Dendritic cell treated with granulocyte-macrophage colony-stimulating factor and Interleukin-4, amounts not matched to agents 40 ng/mL and 50 ng/mL, for 4 days (primary cell): Measurements from ENCODE around the gene C14orf132.
"Not testable (repeated sequence)": the region's sequence is repeated elsewhere in the genome, so short reads cannot be mapped to it uniquely, and the experiment has no call there.

Experiments used
- H3K27ac Mint-ChIP-seq: one replicate; pipeline ENCODE4 v1.8.0; 2022; ENCODE audit warnings: mild to moderate bottlenecking, mixed read lengths
- H3K27me3 Mint-ChIP-seq: one replicate; pipeline ENCODE4 v1.8.0; 2022; ENCODE audit warnings: mild to moderate bottlenecking, mixed read lengths
- H3K36me3 Mint-ChIP-seq: one replicate; pipeline ENCODE4 v1.8.0; 2022; ENCODE audit warnings: low read depth, mixed read lengths
- H3K4me1 Mint-ChIP-seq: one replicate; pipeline ENCODE4 v1.8.0; 2022; ENCODE audit warnings: low read depth, mixed read lengths
- H3K4me3 Mint-ChIP-seq: one replicate; pipeline ENCODE4 v1.8.0; 2022; ENCODE audit warnings: mild to moderate bottlenecking, moderate library complexity, mixed read lengths
- H3K9me3 Mint-ChIP-seq: one replicate; pipeline ENCODE4 v1.8.0; 2022; ENCODE audit warnings: mixed read lengths
- intact Hi-C: fragments of 100-400 bp; cut with micrococcal nuclease; formaldehyde crosslinking; loops from one replicate; pipeline ENCODE4 v1.15.0; 2022

C14orf132 gene

DNA sequence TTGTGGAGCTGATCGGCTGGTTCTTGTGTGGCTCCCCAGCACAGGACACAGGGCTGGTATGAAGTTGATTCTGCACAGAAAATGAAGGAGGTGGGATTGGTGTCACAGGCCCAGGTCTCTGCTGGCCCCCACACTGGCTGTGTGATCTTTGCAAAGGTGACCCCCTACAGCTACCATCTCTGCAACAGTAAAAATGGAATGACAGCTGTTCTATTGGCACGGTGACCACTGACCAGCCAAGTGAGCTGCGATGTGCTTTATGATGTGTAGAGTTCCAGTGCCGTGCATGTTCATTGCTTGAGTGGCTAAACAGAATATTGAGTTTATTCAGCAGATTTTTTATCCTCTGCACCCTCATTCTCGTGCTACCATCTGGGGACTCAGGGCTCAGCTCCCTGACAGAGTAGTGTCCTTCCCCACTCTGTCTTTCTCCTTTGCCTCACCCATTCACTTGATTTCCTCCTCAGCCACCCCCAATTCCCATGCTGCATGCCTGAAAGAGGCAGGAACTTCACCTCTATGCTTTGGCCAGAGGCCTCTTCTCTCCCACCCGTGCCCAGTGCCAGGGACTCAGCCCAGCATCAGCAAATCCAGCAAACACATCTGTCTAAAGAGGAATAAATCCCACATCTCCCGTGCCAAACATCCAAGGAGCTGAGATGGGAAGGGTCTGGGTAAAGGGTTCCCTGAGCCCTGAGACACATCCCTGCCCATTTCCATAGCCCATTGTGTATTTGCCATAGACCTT is 21.2 kb downstream of the C14orf132 start:
- Mint-ChIP-seq H3K4me3 (no peak overlapping the region), H3K27ac (no peak overlapping the region), H3K4me1 (no peaks in the 10 kb centered on the region), H3K9me3 (no peaks in the 10 kb centered on the region), H3K27me3 (peaks cover 1% of the 10 kb centered on the region), H3K36me3 (no peaks in the 10 kb centered on the region)
- intact Hi-C loops = no loop called here

DNA sequence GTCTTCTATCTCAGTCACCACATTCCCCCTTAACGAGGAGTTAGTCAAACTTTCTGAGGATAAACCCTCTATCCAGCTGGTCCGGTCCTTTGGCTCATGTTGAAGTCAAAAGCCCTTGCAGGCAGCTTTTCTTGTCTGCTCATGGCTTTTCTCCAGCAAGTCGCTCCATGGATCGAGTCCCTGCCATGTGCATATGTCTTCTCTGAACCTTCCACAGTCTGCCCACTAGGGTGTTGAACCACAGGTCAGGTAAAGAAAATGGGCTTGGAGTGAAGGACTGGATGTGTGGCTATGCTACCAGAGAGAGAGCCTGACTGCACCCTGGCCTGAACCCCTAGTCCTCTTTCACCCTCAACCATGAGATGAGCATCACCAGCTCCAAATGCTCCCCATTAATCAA is 22.8 kb downstream of the C14orf132 start:
- H3K9me3 Mint-ChIP-seq = no peaks in the 10 kb centered on the region
- no peak overlapping the region for H3K4me3 Mint-ChIP-seq
- no peak overlapping the region for H3K27ac Mint-ChIP-seq
- no peaks in the 10 kb centered on the region for H3K36me3 Mint-ChIP-seq
- H3K4me1 Mint-ChIP-seq = no peaks in the 10 kb centered on the region
- intact Hi-C loops = no loop called here
- H3K27me3 Mint-ChIP-seq = peaks cover 2% of the 10 kb centered on the region

DNA sequence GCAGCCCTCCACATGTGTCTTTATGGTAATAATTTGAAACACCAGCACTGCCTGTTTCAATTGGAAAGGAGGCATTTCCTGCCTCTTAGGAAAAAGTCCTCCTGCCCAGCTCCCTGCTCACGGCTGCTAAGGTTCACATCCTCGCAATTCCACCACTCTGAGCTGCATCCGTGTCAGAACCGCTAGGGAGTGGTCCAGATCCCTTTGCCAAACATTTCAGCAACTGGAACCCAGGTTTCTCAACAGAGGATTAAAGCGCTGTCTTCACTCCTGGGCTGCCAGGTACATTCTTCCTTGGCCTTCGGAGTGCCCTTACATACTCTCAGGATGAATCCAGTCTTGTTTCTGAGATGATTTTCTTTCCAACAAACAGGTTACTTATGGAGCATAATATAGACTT is 23.3 kb downstream of the C14orf132 start:
- Mint-ChIP-seq H3K4me3 (no peak overlapping the region), H3K27ac (no peak overlapping the region), H3K27me3 (peaks cover 2% of the 10 kb centered on the region), H3K9me3 (no peaks in the 10 kb centered on the region), H3K4me1 (no peaks in the 10 kb centered on the region), H3K36me3 (no peaks in the 10 kb centered on the region)
- intact Hi-C loops = no loop called here

- H3K27ac Mint-ChIP-seq = no peak overlapping the region
Observed at GRCh38 chr14:96064866-96065265, 25.7 kb downstream of the C14orf132 start.

DNA sequence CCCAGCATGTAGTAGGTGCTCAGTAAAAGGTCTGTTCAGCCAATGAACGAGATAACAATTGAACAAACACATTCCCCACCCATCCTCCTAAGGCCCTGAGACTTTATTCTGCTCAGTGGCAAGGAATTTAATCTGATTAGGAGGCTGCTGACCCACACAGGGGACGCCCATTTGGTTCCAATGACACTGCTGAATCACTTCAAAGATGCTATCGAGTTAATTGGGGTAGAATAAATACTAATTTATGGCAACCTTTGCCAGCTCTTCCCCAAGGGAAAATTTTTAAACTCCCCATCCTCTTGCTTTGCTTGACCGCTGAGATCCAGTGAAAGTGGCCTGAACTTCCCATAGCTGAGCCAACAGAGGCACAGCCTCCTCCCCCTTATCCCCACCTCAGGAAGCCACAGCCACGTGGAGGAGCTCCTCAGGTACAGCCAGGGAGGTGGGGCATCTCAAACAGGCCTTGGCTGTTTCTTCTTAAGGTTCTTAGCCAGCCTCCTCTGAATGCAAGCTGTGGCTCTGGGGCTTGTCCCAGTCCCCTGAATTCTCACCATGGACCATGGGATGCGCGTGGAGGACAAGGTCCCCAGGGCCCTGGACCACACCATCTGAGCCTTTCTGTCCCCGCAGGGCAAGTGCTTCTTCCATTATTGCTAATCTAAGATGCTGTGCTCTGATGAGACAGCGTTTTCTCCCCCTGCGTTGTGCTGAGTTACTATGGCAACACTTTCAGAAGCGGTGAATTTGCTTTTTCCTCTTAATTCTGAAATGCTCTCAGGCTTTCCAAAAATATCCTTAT is 26.7 kb downstream of the C14orf132 start:
- Mint-ChIP-seq H3K4me3 (no peak overlapping the region), H3K36me3 (no peaks in the 10 kb centered on the region), H3K27ac (no peak overlapping the region), H3K27me3 (peaks cover 2% of the 10 kb centered on the region), H3K4me1 (no peaks in the 10 kb centered on the region), H3K9me3 (peaks cover 4% of the 10 kb centered on the region)
- intact Hi-C loops = no loop called here

More at GRCh38 chr14:96064866-96065265, 25.7 kb downstream of the C14orf132 start:
- Mint-ChIP-seq H3K9me3 (no peaks in the 10 kb centered on the region), H3K36me3 (no peaks in the 10 kb centered on the region), H3K4me1 (no peaks in the 10 kb centered on the region), H3K27me3 (peaks cover 2% of the 10 kb centered on the region), H3K4me3 (no peak overlapping the region)
- intact Hi-C loops = no loop called here

DNA sequence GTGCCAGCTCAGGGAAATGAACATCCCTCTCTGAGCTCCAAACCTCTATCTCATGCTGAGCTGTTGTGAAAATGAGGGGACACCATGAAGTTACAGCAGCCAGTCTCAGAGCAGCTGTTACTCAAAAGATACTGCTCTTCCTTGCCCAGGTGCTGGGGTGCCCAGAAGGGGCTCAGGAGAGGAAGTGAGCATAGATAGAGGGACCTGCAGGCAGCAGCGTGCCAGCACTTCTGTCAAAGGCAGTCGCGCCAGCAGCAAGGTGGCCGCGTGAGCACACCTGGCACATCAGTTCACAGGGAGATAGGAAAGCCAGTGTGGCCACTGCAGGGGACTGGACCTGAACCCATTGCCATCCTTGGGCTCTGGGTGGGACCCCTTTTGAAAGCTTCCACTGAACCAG is 27.8 kb downstream of the C14orf132 start:
- Mint-ChIP-seq H3K4me1 (no peaks in the 10 kb centered on the region), H3K4me3 (no peak overlapping the region), H3K27me3 (peaks cover 2% of the 10 kb centered on the region), H3K9me3 (peaks cover 14% of the 10 kb centered on the region), H3K36me3 (no peaks in the 10 kb centered on the region), H3K27ac (no peak overlapping the region)
- intact Hi-C loops = no loop called here

GRCh38 chr14:96067985-96068930 is 29.1 kb downstream of the C14orf132 start:
- Mint-ChIP-seq H3K27ac (no peak overlapping the region), H3K9me3 (peaks cover 14% of the 10 kb centered on the region), H3K4me1 (no peaks in the 10 kb centered on the region), H3K36me3 (no peaks in the 10 kb centered on the region), H3K27me3 (peaks cover 2% of the 10 kb centered on the region), H3K4me3 (no peak overlapping the region)
- intact Hi-C loops = no loop called here

GRCh38 chr14:96069421-96069820 is 30.3 kb downstream of the C14orf132 start:
- Mint-ChIP-seq H3K36me3 (no peaks in the 10 kb centered on the region), H3K27me3 (peaks cover 4% of the 10 kb centered on the region), H3K4me1 (no peaks in the 10 kb centered on the region), H3K4me3 (no peak overlapping the region), H3K9me3 (peaks cover 14% of the 10 kb centered on the region), H3K27ac (no peak overlapping the region)
- intact Hi-C loops = no loop called here

DNA sequence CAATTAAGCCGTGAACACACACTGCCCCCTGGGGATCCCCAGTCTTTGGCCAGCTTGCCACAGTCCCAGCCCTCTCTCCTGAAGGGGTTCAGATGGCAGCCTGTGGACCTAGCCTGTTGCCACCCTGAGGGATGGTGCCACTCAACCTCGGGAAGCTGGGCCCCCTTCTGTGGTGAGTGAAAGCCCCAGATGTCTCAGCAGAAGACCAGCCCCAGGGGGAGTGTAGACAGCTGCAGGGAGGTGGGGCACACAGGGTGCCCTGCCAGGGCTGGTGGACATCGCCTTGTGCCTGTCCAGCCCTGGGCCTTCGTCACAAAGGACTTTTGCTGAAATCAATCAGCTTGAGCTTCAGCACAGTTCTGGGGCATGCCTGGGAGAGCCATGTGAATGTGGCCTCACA is 32.4 kb downstream of the C14orf132 start:
- no peak overlapping the region for H3K4me3 Mint-ChIP-seq
- no peaks in the 10 kb centered on the region for H3K36me3 Mint-ChIP-seq
- intact Hi-C loops = no loop called here
- peaks cover 1% of the 10 kb centered on the region for H3K27me3 Mint-ChIP-seq
- H3K4me1 Mint-ChIP-seq = no peaks in the 10 kb centered on the region
- H3K27ac Mint-ChIP-seq = no peak overlapping the region
- H3K9me3 Mint-ChIP-seq = peaks cover 14% of the 10 kb centered on the region

- Mint-ChIP-seq H3K36me3 (no peaks in the 10 kb centered on the region), H3K9me3 (peaks cover 14% of the 10 kb centered on the region), H3K4me3 (no peak overlapping the region), H3K4me1 (no peaks in the 10 kb centered on the region), H3K27ac (no peak overlapping the region), H3K27me3 (peaks cover 1% of the 10 kb centered on the region)
- intact Hi-C loops = no loop called here
Observed at GRCh38 chr14:96072076-96072475, 32.9 kb downstream of the C14orf132 start.

DNA sequence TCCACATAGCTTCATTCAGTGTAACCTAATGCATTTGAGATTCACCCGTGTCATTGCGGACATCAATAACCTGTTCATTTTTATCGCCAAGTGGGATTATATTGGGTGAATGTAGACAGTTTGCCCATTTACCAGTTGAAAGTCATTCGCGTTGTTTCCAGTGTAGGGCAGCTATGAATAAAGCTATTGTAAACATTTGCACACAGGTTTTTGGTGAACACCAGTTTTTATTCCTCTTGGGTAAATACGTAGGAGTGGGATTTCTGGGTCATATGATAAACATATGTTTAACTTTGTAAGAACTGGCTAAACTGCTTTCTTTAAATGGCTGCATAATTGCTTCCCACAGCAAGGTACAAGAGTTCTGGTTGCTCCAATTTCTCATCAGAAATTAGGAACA is 33.6 kb downstream of the C14orf132 start:
- H3K4me3 Mint-ChIP-seq = no peak overlapping the region
- no peaks in the 10 kb centered on the region for H3K36me3 Mint-ChIP-seq
- intact Hi-C loops = no loop called here
- peaks cover 1% of the 10 kb centered on the region for H3K27me3 Mint-ChIP-seq
- H3K27ac Mint-ChIP-seq = no peak overlapping the region
- peaks cover 14% of the 10 kb centered on the region for H3K9me3 Mint-ChIP-seq
- no peaks in the 10 kb centered on the region for H3K4me1 Mint-ChIP-seq

- not testable (repeated sequence) for H3K27me3 Mint-ChIP-seq
Observed at GRCh38 chr14:96073260-96074039, 34.3 kb downstream of the C14orf132 start.

DNA sequence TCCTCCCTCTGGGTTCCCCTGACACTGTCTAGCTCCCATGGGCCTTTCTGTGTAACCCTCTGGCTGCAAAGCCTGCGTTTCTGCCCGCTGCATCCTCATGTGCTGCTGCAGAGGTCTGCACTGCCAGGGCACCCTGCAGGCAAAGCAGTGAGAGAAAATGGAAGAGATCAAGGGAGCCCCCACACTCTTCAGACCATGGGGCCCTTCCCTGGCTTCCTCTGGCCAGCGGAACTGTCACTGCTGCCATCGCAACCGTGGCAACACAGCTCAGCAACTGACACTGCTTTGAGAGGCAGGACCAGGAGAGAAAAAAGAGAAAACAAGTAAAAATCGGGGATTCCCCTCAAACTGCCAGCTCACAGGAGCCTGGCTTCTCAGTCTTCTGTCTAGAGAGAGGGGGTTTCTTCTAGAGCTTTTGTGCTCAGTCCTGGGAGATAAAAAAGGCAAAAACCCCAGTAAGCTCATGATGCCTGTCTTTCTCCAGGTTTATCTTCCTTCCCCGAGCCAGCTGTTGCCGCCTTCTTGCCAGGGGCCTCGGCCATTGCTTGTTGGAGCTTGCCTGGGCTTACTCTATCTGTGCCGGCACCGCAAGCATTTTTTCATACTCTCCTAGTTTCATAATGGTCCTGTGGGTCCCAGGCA is 38.9 kb downstream of the C14orf132 start:
- Mint-ChIP-seq H3K4me3 (no peak overlapping the region), H3K36me3 (no peaks in the 10 kb centered on the region), H3K9me3 (no peaks in the 10 kb centered on the region), H3K27me3 (peaks cover 3% of the 10 kb centered on the region), H3K27ac (no peak overlapping the region), H3K4me1 (no peaks in the 10 kb centered on the region)
- intact Hi-C loops = no loop called here

More at GRCh38 chr14:96073260-96074039, 34.3 kb downstream of the C14orf132 start:
- intact Hi-C loops, H3K4me1 Mint-ChIP-seq, H3K4me3 Mint-ChIP-seq, H3K36me3 Mint-ChIP-seq, H3K27ac Mint-ChIP-seq: not testable (repeated sequence)
- H3K9me3 Mint-ChIP-seq = peaks cover 14% of the 10 kb centered on the region
